Left ventricle myocardium inferior (tissue), 1 donor: ENCODE data around the gene MLEC. TPM values are rescaled to one million over a fixed set of nuclear protein-coding genes. Genes with fewer than 3 reads are reported as not detected.
"Not testable (repeated sequence)": the region's sequence is repeated elsewhere in the genome, so short reads cannot be mapped to it uniquely, and the experiment has no call there.

Experiments used
- DNase-seq: peaks from one replicate; pipeline ENCODE4 v3.0.0-alpha.2; 2020
- H3K27ac ChIP-seq: fragments of 200-600 bp; replicated peaks from 2 replicates; pipeline ENCODE4 v1.8.0; 2021
- H3K27me3 ChIP-seq: fragments of 200-600 bp; 2 replicates; pipeline ENCODE4 v1.8.0; 2021; ENCODE audit warnings: low read depth
- H3K36me3 ChIP-seq: fragments of 200-600 bp; 2 replicates; pipeline ENCODE4 v1.8.0; 2021
- H3K4me1 ChIP-seq: fragments of 200-600 bp; 2 replicates; pipeline ENCODE4 v1.8.0; 2021
- H3K4me3 ChIP-seq: fragments of 200-600 bp; 2 replicates; pipeline ENCODE4 v1.8.0; 2021; ENCODE audit warnings: mild to moderate bottlenecking, moderate library complexity
- H3K9me3 ChIP-seq: fragments of 200-600 bp; replicated peaks from 2 replicates; pipeline ENCODE4 v1.8.0; 2021
- intact Hi-C: fragments of 100-400 bp; cut with micrococcal nuclease; formaldehyde crosslinking; loops from one replicate; pipeline ENCODE4 v1.11.0; 2022
- total RNA-seq: library from RNA; stranded (reverse); fragmentation: NEBNext Ultra II Directional; extraction: Animal tissue kit (Norgen Biotek cat#: 25700); gene quantifications from one replicate; pipeline ENCODE4 v1.2.1, GENCODE V29; 2021
- TF ChIP-seq, protein P1 (sequence below): fragments of 200-600 bp; IDR thresholded peaks from 2 replicates; pipeline ENCODE4 v1.8.0; 2021; ENCODE audit warnings: antibody characterized with exemption, mild to moderate bottlenecking, borderline replicate concordance
- donor health status: DM: no; HTN: yes; CAD: no; lungs with severe emphysema.

MLEC gene
- total RNA-seq, 1 donor from 2014 or later: 120 TPM

DNA sequence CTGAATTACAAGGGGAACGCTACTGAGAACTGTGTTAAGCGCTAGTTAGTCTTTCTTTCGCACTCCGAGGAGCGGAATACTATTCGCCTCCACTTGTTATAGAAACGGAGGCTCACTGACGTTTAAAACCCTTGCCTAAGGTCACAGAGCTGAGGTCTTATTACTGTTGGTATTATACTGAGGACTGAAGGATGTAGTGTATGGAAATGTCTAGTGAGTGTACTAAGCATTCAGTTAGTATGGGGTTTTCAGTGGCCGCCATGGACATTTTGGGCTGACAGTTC, 39.5 kb downstream of the MLEC start:
- no peaks in the 10 kb centered on the region for H3K27me3 ChIP-seq
- no peaks in the 10 kb centered on the region for H3K9me3 ChIP-seq
- TF ChIP-seq, protein P1, sequence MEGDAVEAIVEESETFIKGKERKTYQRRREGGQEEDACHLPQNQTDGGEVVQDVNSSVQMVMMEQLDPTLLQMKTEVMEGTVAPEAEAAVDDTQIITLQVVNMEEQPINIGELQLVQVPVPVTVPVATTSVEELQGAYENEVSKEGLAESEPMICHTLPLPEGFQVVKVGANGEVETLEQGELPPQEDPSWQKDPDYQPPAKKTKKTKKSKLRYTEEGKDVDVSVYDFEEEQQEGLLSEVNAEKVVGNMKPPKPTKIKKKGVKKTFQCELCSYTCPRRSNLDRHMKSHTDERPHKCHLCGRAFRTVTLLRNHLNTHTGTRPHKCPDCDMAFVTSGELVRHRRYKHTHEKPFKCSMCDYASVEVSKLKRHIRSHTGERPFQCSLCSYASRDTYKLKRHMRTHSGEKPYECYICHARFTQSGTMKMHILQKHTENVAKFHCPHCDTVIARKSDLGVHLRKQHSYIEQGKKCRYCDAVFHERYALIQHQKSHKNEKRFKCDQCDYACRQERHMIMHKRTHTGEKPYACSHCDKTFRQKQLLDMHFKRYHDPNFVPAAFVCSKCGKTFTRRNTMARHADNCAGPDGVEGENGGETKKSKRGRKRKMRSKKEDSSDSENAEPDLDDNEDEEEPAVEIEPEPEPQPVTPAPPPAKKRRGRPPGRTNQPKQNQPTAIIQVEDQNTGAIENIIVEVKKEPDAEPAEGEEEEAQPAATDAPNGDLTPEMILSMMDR: no peak
- intact Hi-C loops: no loop called here
- DNase-seq: no peak
- peak overlapping the region; percentile 95 for H3K4me3 ChIP-seq
- peaks cover 30% of the 10 kb centered on the region for H3K4me1 ChIP-seq
- H3K36me3 ChIP-seq: peaks cover 74% of the 10 kb centered on the region
- H3K27ac ChIP-seq: peak overlapping the region; percentile 92

DNA sequence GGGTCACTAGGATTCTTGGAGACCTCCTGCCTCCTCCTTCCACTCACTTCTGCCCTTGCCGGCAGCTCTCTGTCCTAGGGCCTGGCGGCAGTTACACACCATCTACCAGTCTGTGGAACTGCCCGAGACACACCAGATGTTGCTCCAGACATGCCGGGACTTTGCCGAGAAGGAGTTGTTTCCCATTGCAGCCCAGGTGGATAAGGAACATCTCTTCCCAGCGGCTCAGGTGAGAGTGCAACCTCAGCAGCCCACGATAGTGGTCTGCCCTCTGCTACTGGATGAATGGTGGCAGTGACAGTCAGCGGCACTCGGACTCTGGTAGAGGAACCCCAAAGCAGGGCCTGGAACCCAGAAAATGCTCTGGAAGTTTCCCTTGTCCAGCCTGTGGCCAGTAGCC, 40.0 kb downstream of the MLEC start:
- no peak for DNase-seq
- Histone ChIP-seq H3K4me1 (peaks cover 28% of the 10 kb centered on the region), H3K27ac (peak overlapping the region; percentile 92), H3K9me3 (no peaks in the 10 kb centered on the region), H3K36me3 (peaks cover 69% of the 10 kb centered on the region), H3K27me3 (no peaks in the 10 kb centered on the region), H3K4me3 (peak overlapping the region; percentile 95)
- intact Hi-C loops: no loop called here
- TF ChIP-seq, protein P1: no peak

DNA sequence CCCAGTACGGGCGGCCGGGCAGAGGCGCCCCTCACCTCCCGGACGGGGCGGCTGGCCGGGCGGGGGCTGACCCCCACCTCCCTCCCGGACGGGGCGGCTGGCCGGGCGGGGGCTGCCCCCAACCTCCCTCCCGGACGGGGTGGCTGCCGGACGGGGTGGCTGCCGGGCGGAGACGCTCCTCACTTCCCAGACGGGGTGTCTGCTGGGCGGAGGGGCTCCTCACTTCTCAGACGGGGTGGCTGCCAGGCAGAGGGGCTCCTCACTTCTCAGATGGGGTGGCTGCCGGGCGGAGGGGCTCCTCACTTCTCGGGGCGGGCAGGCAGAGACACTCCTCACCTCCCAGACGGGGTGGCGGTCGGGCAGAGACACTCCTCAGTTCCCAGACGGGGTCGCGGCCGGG, 45.2 kb downstream of the MLEC start:
- H3K36me3 ChIP-seq: peaks cover 47% of the 10 kb centered on the region
- H3K4me3 ChIP-seq, intact Hi-C loops, H3K4me1 ChIP-seq, DNase-seq, H3K27ac ChIP-seq, H3K27me3 ChIP-seq, H3K9me3 ChIP-seq: not testable (repeated sequence)

DNA sequence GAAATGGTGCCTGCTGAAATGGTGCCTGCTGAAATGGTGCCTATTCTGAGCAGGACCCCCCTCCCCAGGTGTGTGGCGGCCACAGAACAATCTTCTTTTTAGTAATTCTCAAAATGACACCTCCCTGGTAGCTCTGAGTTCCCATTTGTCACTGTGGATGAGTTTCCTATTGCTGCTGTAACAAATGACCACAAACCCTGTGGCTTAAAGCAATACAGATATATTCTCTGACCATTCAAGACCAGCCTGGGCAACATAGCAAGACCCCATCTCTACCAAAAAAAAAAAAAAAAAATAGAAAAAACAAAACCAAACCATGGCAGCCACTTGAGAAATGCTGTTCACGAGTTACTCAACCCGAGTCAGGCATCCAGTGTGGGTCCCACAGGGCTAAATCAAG, 46.6 kb downstream of the MLEC start:
- Histone ChIP-seq H3K36me3 (peaks cover 39% of the 10 kb centered on the region), H3K27me3 (no peaks in the 10 kb centered on the region), H3K4me3 (no peak overlapping the region), H3K4me1 (no peaks in the 10 kb centered on the region), H3K9me3 (no peaks in the 10 kb centered on the region), H3K27ac (no peak overlapping the region)
- intact Hi-C loops: no loop called here
- TF ChIP-seq, protein P1: no peak
- DNase-seq: no peak

DNA sequence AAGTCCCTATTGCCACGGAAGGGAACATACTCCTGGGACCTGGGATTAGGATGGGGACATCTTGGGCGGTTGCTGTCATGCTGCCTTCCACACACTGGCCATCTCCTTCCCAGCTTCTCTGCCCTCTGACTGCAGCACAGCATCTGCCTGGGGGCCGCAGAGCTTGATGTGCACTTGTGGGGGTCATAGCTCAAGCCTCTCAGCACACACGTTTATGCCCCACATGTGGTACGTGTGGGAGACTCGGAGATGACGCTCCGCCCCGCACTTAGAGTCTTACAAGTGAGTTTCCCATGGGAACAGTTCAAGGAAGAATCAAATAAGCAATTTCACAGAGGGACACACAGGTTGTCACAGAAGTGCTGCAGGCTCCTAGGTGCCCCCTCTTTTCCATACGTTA, 47.3 kb downstream of the MLEC start:
- Histone ChIP-seq H3K4me1 (no peaks in the 10 kb centered on the region), H3K4me3 (no peak overlapping the region), H3K27ac (no peak overlapping the region), H3K9me3 (no peaks in the 10 kb centered on the region), H3K36me3 (peaks cover 39% of the 10 kb centered on the region), H3K27me3 (no peaks in the 10 kb centered on the region)
- no peak for DNase-seq
- TF ChIP-seq, protein P1: no peak
- intact Hi-C loops: no loop called here

DNA sequence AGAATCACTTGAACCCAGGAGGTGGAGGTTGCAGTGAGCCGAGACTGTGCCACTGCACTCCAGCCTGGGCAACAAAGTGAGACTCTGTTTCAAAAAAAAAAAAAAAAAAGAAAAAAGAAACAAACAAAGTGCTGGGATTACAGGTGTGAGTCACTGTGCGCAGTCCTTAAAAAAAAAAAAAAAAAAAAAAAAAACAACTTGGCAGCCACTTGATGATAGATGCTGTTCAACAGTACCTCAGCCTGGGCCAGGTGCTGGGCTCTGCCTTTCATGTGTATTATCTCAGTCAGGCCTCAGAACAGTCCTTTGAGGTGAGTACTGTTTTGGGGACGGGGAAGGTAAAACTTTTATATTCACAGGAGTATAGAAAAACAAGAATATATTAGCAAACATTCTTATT, 48.2 kb downstream of the MLEC start:
- intact Hi-C loops: no loop called here
- DNase-seq: no peak
- H3K36me3 ChIP-seq: peaks cover 37% of the 10 kb centered on the region

More for the DNA sequence above, 48.2 kb downstream of the MLEC start:
- TF ChIP-seq, protein P1: no peak
- Histone ChIP-seq H3K4me3 (no peak overlapping the region), H3K9me3 (no peaks in the 10 kb centered on the region), H3K27me3 (no peaks in the 10 kb centered on the region), H3K4me1 (no peaks in the 10 kb centered on the region), H3K27ac (no peak overlapping the region)
